Activated T-cell treated with anti-CD3 and anti-CD28 coated beads, Interleukin-2, amount 50 U/mL, for 72 hours (primary cell): ENCODE data around the gene ABO. TPM values are rescaled to one million over a fixed set of nuclear protein-coding genes. Genes with fewer than 3 reads are reported as not detected.
"Not testable (repeated sequence)": the region's sequence is repeated elsewhere in the genome, so short reads cannot be mapped to it uniquely, and the experiment has no call there.

Experiments
- ATAC-seq, 2 donors: fragments of 150-1000 bp; cut with Tn5 transposase; replicated peaks in 1 of 2; 2 replicates each; pipeline ENCODE4 v1.10.0; 2021; ENCODE audit warnings: moderate library complexity in 2 of 2, mild to moderate bottlenecking in 1 of 2
- DNase-seq, 2 donors: peaks; one replicate each; pipeline ENCODE4 v3.0.0; 2021 to 2022; ENCODE audit warnings: mixed read lengths in 1 of 2
- H3K27ac Mint-ChIP-seq: one replicate; pipeline ENCODE4 v1.8.0; 2022; ENCODE audit warnings: mild to moderate bottlenecking, moderate library complexity, mixed read lengths
- H3K27me3 Mint-ChIP-seq: one replicate; pipeline ENCODE4 v1.8.0; 2022; ENCODE audit warnings: low read depth, mixed read lengths
- H3K36me3 Mint-ChIP-seq, 2 donors: one replicate each; pipeline ENCODE4 v1.8.0; 2022; ENCODE audit warnings: mixed read lengths in 2 of 2, mild to moderate bottlenecking in 1 of 2; ENCODE audit not compliant: insufficient read depth in 2 of 2
- H3K4me1 Mint-ChIP-seq: one replicate; pipeline ENCODE4 v1.8.0; 2022; ENCODE audit warnings: low read depth, mixed read lengths
- H3K4me3 Mint-ChIP-seq, 2 donors: one replicate each; pipeline ENCODE4 v1.8.0; 2022; ENCODE audit warnings: mild to moderate bottlenecking in 2 of 2, mixed read lengths in 2 of 2, moderate library complexity in 2 of 2
- H3K9me3 Mint-ChIP-seq, 2 donors: one replicate each; pipeline ENCODE4 v1.8.0; 2022; ENCODE audit warnings: mixed read lengths in 2 of 2
- total RNA-seq, 2 donors: library from RNA; stranded (reverse); gene quantifications; one replicate each; pipeline ENCODE4 v1.2.3, GENCODE V29; 2022

The ABO gene
- total RNA-seq, result not detected

GRCh38 chr9:133275105-133276000, at the start of gene ABO:
Gene ABO, minus strand, starts transcription at chr9:133275201.
- Mint-ChIP-seq H3K36me3 (peaks cover 0 to 4% of the 10 kb centered on the region in 2 donors), H3K27me3 (peaks cover 55% of the 10 kb centered on the region), H3K4me3 (no peak within 1 kb of the TSS), H3K9me3 (peaks cover 0 to 2% of the 10 kb centered on the region in 2 donors), H3K4me1 (no peaks in the 10 kb centered on the region), H3K27ac (no peak within 1 kb of the TSS)
- no peak for DNase-seq
- peak in 1 of 2 donors; percentile 31 for ATAC-seq

- Mint-ChIP-seq H3K4me1 (no peaks in the 10 kb centered on the region), H3K27ac (no peak overlapping the region), H3K4me3 (no peak overlapping the region), H3K36me3 (no peaks in the 10 kb centered on the region), H3K27me3 (no peaks in the 10 kb centered on the region), H3K9me3 (no peaks in the 10 kb centered on the region)
- ATAC-seq (no peak), DNase-seq (no peak)
Measured at GRCh38 chr9:133323991-133324703, 49.1 kb upstream of the ABO start.

- Mint-ChIP-seq H3K27ac (no peak overlapping the region), H3K36me3 (no peaks in the 10 kb centered on the region), H3K27me3 (no peaks in the 10 kb centered on the region), H3K4me1 (no peaks in the 10 kb centered on the region), H3K9me3 (no peaks in the 10 kb centered on the region), H3K4me3 (no peak overlapping the region)
- DNase-seq (no peak), ATAC-seq (no peak)
Measured at GRCh38 chr9:133323211-133323610, 48.2 kb upstream of the ABO start.

GRCh38 chr9:133322701-133323100, 47.7 kb upstream of the ABO start:
- no peaks in the 10 kb centered on the region for H3K4me1 Mint-ChIP-seq
- H3K36me3 Mint-ChIP-seq, result no peaks in the 10 kb centered on the region
- ATAC-seq (no peak), DNase-seq (no peak)
- no peaks in the 10 kb centered on the region for H3K27me3 Mint-ChIP-seq
- H3K9me3 Mint-ChIP-seq, result no peaks in the 10 kb centered on the region
- H3K27ac Mint-ChIP-seq, result no peak overlapping the region
- H3K4me3 Mint-ChIP-seq, result no peak overlapping the region

- Mint-ChIP-seq H3K27me3 (no peaks in the 10 kb centered on the region), H3K4me1 (no peaks in the 10 kb centered on the region), H3K9me3 (no peaks in the 10 kb centered on the region), H3K27ac (no peak overlapping the region), H3K36me3 (no peaks in the 10 kb centered on the region), H3K4me3 (no peak overlapping the region)
- DNase-seq (no peak), ATAC-seq (no peak)
Measured at GRCh38 chr9:133321411-133321935, 46.5 kb upstream of the ABO start.

- no peaks in the 10 kb centered on the region for H3K9me3 Mint-ChIP-seq
- no peaks in the 10 kb centered on the region for H3K4me1 Mint-ChIP-seq
- H3K27me3 Mint-ChIP-seq, result no peaks in the 10 kb centered on the region
- no peak for DNase-seq
- no peak overlapping the region for H3K27ac Mint-ChIP-seq
- no peaks in the 10 kb centered on the region for H3K36me3 Mint-ChIP-seq
- H3K4me3 Mint-ChIP-seq, result no peak overlapping the region
- ATAC-seq, result no peak
Measured at GRCh38 chr9:133320421-133320881, 45.5 kb upstream of the ABO start.

- not testable (repeated sequence) for H3K27me3 Mint-ChIP-seq, H3K4me3 Mint-ChIP-seq, H3K4me1 Mint-ChIP-seq, ATAC-seq, DNase-seq, H3K36me3 Mint-ChIP-seq, H3K27ac Mint-ChIP-seq, H3K9me3 Mint-ChIP-seq
Measured at GRCh38 chr9:133317551-133317950, 42.5 kb upstream of the ABO start.

GRCh38 chr9:133315997-133316396, 41.0 kb upstream of the ABO start:
- ATAC-seq, result no peak
- no peaks in the 10 kb centered on the region for H3K27me3 Mint-ChIP-seq

GRCh38 chr9:133309608-133310007, 34.6 kb upstream of the ABO start:
- Mint-ChIP-seq H3K9me3 (no peaks in the 10 kb centered on the region), H3K27me3 (peaks cover 15% of the 10 kb centered on the region), H3K4me1 (no peaks in the 10 kb centered on the region), H3K36me3 (no peaks in the 10 kb centered on the region), H3K27ac (no peak overlapping the region), H3K4me3 (no peak overlapping the region)
- DNase-seq (no peak), ATAC-seq (no peak)

More at GRCh38 chr9:133315997-133316396, 41.0 kb upstream of the ABO start:
- Mint-ChIP-seq H3K4me3 (no peak overlapping the region), H3K36me3 (no peaks in the 10 kb centered on the region), H3K27ac (no peak overlapping the region), H3K9me3 (no peaks in the 10 kb centered on the region), H3K4me1 (no peaks in the 10 kb centered on the region)
- DNase-seq, result no peak

- ATAC-seq, result no peak
- Mint-ChIP-seq H3K27me3 (peaks cover 15% of the 10 kb centered on the region), H3K27ac (no peak overlapping the region), H3K36me3 (no peaks in the 10 kb centered on the region), H3K4me1 (no peaks in the 10 kb centered on the region), H3K4me3 (no peak overlapping the region), H3K9me3 (no peaks in the 10 kb centered on the region)
- DNase-seq, result no peak
Measured at GRCh38 chr9:133307301-133307700, 32.3 kb upstream of the ABO start.

GRCh38 chr9:133306242-133307204, 31.5 kb upstream of the ABO start:
- no peaks in the 10 kb centered on the region for H3K4me1 Mint-ChIP-seq

GRCh38 chr9:133305731-133306130, 30.7 kb upstream of the ABO start:
- Mint-ChIP-seq H3K27me3 (peaks cover 15% of the 10 kb centered on the region), H3K27ac (no peak overlapping the region), H3K9me3 (no peaks in the 10 kb centered on the region), H3K4me3 (no peak overlapping the region), H3K4me1 (no peaks in the 10 kb centered on the region), H3K36me3 (no peaks in the 10 kb centered on the region)
- DNase-seq (no peak), ATAC-seq (no peak)

More at GRCh38 chr9:133306242-133307204, 31.5 kb upstream of the ABO start:
- no peak overlapping the region for H3K4me3 Mint-ChIP-seq
- no peak for DNase-seq
- peaks cover 15% of the 10 kb centered on the region for H3K27me3 Mint-ChIP-seq
- no peaks in the 10 kb centered on the region for H3K9me3 Mint-ChIP-seq
- no peak overlapping the region for H3K27ac Mint-ChIP-seq
- no peak for ATAC-seq
- H3K36me3 Mint-ChIP-seq, result no peaks in the 10 kb centered on the region
